Tibial nerve (tissue), 4 donors: ENCODE measurements around the gene FAM163B. TPM values are rescaled to one million over a fixed set of nuclear protein-coding genes. Genes with fewer than 3 reads are reported as not detected.

Source experiments
- DNase-seq, 2 donors: peaks; one replicate each; pipeline ENCODE4 v3.0.0-alpha.2; 2019; ENCODE audit warnings: low spot score in 2 of 2
- H3K27ac ChIP-seq, 4 donors: fragments of 200-600 bp; sonication (generic) in 3 of 4; one replicate each; pipeline ENCODE4 v1.5.1; 2017 to 2019; ENCODE audit warnings: mild to moderate bottlenecking in 1 of 4
- H3K27me3 ChIP-seq, 2 donors: fragments of 200-600 bp; sonication (generic) in 1 of 2; one replicate each; pipeline versions ENCODE4 v1.5.1 to v1.6.0; 2017 to 2019
- H3K36me3 ChIP-seq, 3 donors: fragments of 200-600 bp; sonication (generic); one replicate each; pipeline ENCODE4 v1.5.1; 2018 to 2019
- H3K4me1 ChIP-seq, 4 donors: fragments of 200-600 bp; sonication (generic) in 3 of 4; one replicate each; pipeline ENCODE4 v1.5.1; 2017 to 2019
- H3K4me3 ChIP-seq, 4 donors: fragments of 200-600 bp; sonication (generic) in 3 of 4; one replicate each; pipeline ENCODE4 v1.5.1; 2017 to 2019; ENCODE audit warnings: mild to moderate bottlenecking in 1 of 4, moderate library complexity in 1 of 4
- H3K9me3 ChIP-seq, 4 donors: fragments of 200-600 bp; sonication (generic) in 3 of 4; one replicate each; pipeline ENCODE4 v1.5.1; 2017 to 2019
- CTCF ChIP-seq, 5 experiments: fragments of 200-600 bp in 3 of 5; fragments of 450-650 bp in 2 of 5; sonication (generic) in 3 of 5; IDR thresholded peaks; one replicate each; pipeline ENCODE4 v1.5.1; 2016 to 2019; ENCODE audit warnings: antibody characterized with exemption in 5 of 5, mild to moderate bottlenecking in 3 of 5, moderate library complexity in 2 of 5
- EP300 ChIP-seq, 2 donors: sonication (generic); formaldehyde crosslinking; IDR thresholded peaks; one replicate each; pipeline ENCODE4 v1.6.1; 2017; ENCODE audit warnings: antibody characterized with exemption in 2 of 2, mild to moderate bottlenecking in 1 of 2
- POLR2A ChIP-seq, 2 donors: fragments of 450-650 bp; IDR thresholded peaks; one replicate each; pipeline ENCODE4 v1.6.1; 2017; ENCODE audit warnings: antibody characterized with exemption in 2 of 2, mild to moderate bottlenecking in 2 of 2, moderate library complexity in 2 of 2
- WGBS, 2 donors: methylation state at CpG; one replicate each; pipeline ENCODE4 v1.1.5; 2018; 5-methylcytosine and 5-hydroxymethylcytosine counted together
- total RNA-seq, 4 donors: library from RNA; depleted of rRNA; stranded (reverse); fragments of >200 nt; gene quantifications; one replicate each; pipeline ENCODE4 v1.1.0, GENCODE V29; 2016

The FAM163B gene
- total RNA-seq, 4 donors from 2014 or later, result 0.90 to 2.2 (median 1.0) TPM; not detected in 1

GRCh38 chr9:133604214-133604613, 5.0 kb downstream of the FAM163B start:
- H3K27me3 ChIP-seq, result peaks cover 0 to 55% of the 10 kb centered on the region in 2 donors
- no peaks in the 10 kb centered on the region for H3K36me3 ChIP-seq
- H3K4me3 ChIP-seq, result no peak overlapping the region
- DNase-seq, result no peak
- WGBS, 2 donors, result 28 to 32% methylated on average over 5 of the region's 5 CpGs
- TF ChIP-seq POLR2A (IDR thresholded peaks at IDR 0.05) (no peak), EP300 (IDR thresholded peaks at IDR 0.05) (no peak), CTCF (IDR thresholded peaks at IDR 0.05) (peak in 1 of 5 experiments; percentile 9)
- H3K27ac ChIP-seq, result no peak overlapping the region
- H3K9me3 ChIP-seq, result peaks cover 0 to under 1% (median 0%) of the 10 kb centered on the region in 4 donors
- peaks cover 0 to 4% (median 0%) of the 10 kb centered on the region in 4 donors for H3K4me1 ChIP-seq

DNA sequence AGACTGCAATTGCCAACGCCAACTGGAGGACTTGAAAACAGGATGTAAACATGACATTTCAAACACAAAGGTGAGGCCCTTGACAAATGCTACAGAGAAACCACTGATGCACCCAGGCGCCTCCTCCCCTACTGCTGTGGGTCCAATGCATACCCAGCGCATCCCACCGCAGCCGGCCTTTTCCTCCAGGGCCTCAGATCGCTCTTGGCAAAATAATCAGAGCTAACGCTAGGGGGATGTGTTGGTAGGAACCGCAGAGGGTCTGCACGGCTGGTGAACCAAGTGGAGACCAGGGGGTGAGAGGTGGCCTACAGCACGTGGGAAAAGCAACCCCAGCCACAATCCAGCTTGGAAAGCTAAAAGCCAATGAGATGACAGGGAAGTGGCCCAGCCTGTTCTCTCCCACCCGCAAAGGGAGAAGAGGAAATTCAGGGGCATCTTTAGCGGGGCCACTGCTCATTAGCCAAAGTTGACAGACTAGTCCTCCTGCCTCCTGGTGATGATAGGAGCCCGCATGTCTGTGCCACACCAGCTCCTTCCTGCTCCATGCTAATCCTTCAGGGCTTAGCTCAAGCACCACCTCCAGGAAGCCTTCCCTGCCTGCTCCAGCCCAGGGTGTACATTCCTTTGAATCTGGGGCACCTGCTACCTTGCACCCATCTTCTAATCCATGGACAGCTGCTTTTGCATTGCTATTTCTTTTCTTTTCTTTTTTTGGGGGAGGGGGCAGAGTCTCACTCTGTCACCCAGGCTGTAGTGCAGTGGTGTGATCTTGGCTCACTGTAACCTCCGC, 5.9 kb downstream of the FAM163B start:
- no peak for TF ChIP-seq POLR2A (IDR thresholded peaks at IDR 0.05)
- no peak for TF ChIP-seq CTCF (IDR thresholded peaks at IDR 0.05)
- TF ChIP-seq EP300 (IDR thresholded peaks at IDR 0.05), result no peak
- Histone ChIP-seq H3K27me3 (peaks cover 0 to 49% of the 10 kb centered on the region in 2 donors), H3K27ac (no peak overlapping the region), H3K4me1 (no peaks in the 10 kb centered on the region), H3K36me3 (no peaks in the 10 kb centered on the region), H3K9me3 (peaks cover 0 to 9% (median under 1%) of the 10 kb centered on the region in 4 donors), H3K4me3 (no peak overlapping the region)
- WGBS, 2 donors, result 39 to 41% methylated on average over 14 of the region's 14 CpGs
- DNase-seq, result no peak

DNA sequence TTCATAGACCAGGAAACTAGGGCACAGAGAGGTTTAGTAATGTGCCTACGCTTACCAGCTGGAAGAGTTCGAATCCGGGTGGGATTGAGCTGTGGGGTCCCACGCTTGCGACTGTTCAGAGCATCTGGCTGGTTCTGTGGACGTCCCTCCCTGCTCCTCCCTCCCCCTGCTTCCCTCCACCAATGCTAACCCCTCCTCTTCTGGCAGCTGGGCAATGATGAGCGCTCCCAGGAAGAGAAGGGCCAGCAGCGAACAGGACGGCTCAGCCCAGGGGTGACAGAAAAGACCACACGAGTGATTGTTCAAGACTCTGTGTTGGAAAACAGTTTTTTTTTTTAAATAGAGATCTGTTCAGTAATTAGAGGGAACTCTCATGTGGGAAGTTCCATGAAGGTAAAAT, 6.9 kb downstream of the FAM163B start:
- H3K9me3 ChIP-seq, result peaks cover 0 to 19% (median 7%) of the 10 kb centered on the region in 4 donors
- WGBS, 2 donors, result 58 to 74% methylated on average over 10 of the region's 10 CpGs
- no peak overlapping the region for H3K27ac ChIP-seq
- H3K36me3 ChIP-seq, result no peaks in the 10 kb centered on the region
- no peak for DNase-seq
- H3K27me3 ChIP-seq, result peaks cover 0 to 38% of the 10 kb centered on the region in 2 donors
- no peak overlapping the region for H3K4me3 ChIP-seq
- no peak for TF ChIP-seq EP300 (IDR thresholded peaks at IDR 0.05)
- no peak for TF ChIP-seq CTCF (IDR thresholded peaks at IDR 0.05)
- TF ChIP-seq POLR2A (IDR thresholded peaks at IDR 0.05), result no peak
- no peaks in the 10 kb centered on the region for H3K4me1 ChIP-seq

DNA sequence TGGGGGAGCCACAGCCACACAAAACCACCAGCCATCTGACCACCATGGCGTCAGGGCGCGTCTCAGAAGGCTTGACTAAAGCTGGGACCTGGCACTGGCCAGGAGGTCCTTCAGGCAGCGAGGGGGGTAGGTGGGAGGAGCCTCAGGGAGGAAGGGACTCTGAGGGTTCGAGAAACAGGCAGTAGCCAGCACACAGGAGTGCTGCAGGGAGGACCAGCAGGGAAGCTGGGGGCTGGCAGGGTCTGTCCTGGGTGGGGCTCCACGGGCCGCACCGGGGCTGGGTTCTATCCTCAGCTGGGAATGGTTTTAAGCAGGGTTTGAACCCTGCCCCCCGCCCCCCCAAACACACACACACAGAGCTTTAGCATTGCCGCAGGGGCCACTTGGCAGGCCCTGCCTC, 7.4 kb downstream of the FAM163B start:
- TF ChIP-seq POLR2A (IDR thresholded peaks at IDR 0.05), result no peak
- TF ChIP-seq EP300 (IDR thresholded peaks at IDR 0.05), result no peak
- no peak for TF ChIP-seq CTCF (IDR thresholded peaks at IDR 0.05)
- H3K27ac ChIP-seq, result no peak overlapping the region
- peaks cover 0 to 25% (median 10%) of the 10 kb centered on the region in 4 donors for H3K9me3 ChIP-seq
- H3K4me3 ChIP-seq, result no peak overlapping the region
- H3K4me1 ChIP-seq, result no peaks in the 10 kb centered on the region
- no peaks in the 10 kb centered on the region for H3K36me3 ChIP-seq
- H3K27me3 ChIP-seq, result peaks cover 0 to 33% of the 10 kb centered on the region in 2 donors
- no peak for DNase-seq
- WGBS, 2 donors, result 74 to 83% methylated on average over 8 to 10 of the region's 10 CpGs

- Histone ChIP-seq H3K27me3 (peaks cover 0 to 23% of the 10 kb centered on the region in 2 donors), H3K4me3 (no peak overlapping the region), H3K27ac (no peak overlapping the region), H3K9me3 (peaks cover 0 to 35% (median 10%) of the 10 kb centered on the region in 4 donors), H3K36me3 (no peaks in the 10 kb centered on the region), H3K4me1 (no peaks in the 10 kb centered on the region)
- WGBS, 2 donors, result 44 to 46% methylated on average over 7 of the region's 7 CpGs
- no peak for DNase-seq
- TF ChIP-seq EP300 (IDR thresholded peaks at IDR 0.05), result no peak
- no peak for TF ChIP-seq CTCF (IDR thresholded peaks at IDR 0.05)
- TF ChIP-seq POLR2A (IDR thresholded peaks at IDR 0.05), result no peak
Measured at GRCh38 chr9:133600739-133601138, 8.4 kb downstream of the FAM163B start.
